Breast epithelium (tissue), 4 donors: ENCODE measurements around the gene ZNF33B. TPM values are rescaled to one million over a fixed set of nuclear protein-coding genes. Genes with fewer than 3 reads are reported as not detected.

Source experiments
- DNase-seq, 2 donors: peaks; one replicate each; pipeline ENCODE4 v3.0.0-alpha.2; 2019; ENCODE audit warnings: low spot score in 2 of 2
- H3K27ac ChIP-seq, 2 donors: fragments of 200-600 bp; sonication (generic) in 1 of 2; one replicate each; pipeline ENCODE4 v1.5.1; 2016 to 2019; ENCODE audit warnings: mild to moderate bottlenecking in 1 of 2
- H3K27me3 ChIP-seq, 2 donors: fragments of 200-600 bp; sonication (generic) in 1 of 2; one replicate each; pipeline versions ENCODE4 v1.5.1 to v1.6.0; 2017 to 2019; ENCODE audit warnings: control low read depth in 1 of 2, mild to moderate bottlenecking in 1 of 2
- H3K36me3 ChIP-seq: fragments of 200-600 bp; one replicate; pipeline ENCODE4 v1.5.1; 2019
- H3K4me1 ChIP-seq, 2 donors: fragments of 200-600 bp; sonication (generic); one replicate each; pipeline ENCODE4 v1.5.1; 2016 to 2019; ENCODE audit warnings: control low read depth in 1 of 2
- H3K4me3 ChIP-seq, 3 donors: fragments of 200-600 bp; sonication (generic); 1 replicate in 2 of 3; 2 replicates in 1 of 3; pipeline ENCODE4 v1.5.1; 2016 to 2019; ENCODE audit warnings: mild to moderate bottlenecking in 3 of 3, moderate library complexity in 2 of 3
- H3K9me3 ChIP-seq, 2 donors: fragments of 200-600 bp; sonication (generic) in 1 of 2; one replicate each; pipeline ENCODE4 v1.5.1; 2016 to 2019; ENCODE audit warnings: control low read depth in 1 of 2
- POLR2A ChIP-seq: fragments of 450-650 bp; IDR thresholded peaks from one replicate; pipeline ENCODE4 v1.6.1; 2016; ENCODE audit warnings: antibody characterized with exemption, mild to moderate bottlenecking, moderate library complexity
- POLR2AphosphoS5 ChIP-seq, 3 donors: sonication (generic); formaldehyde crosslinking; IDR thresholded peaks; one replicate each; pipeline ENCODE4 v1.6.1; 2017; ENCODE audit warnings: antibody characterized with exemption in 3 of 3
- intact Hi-C: fragments of 100-400 bp; cut with DNase I; formaldehyde crosslinking; loops from one replicate; pipeline ENCODE4 v1.15.1; 2023; ENCODE audit warnings: low total_unique reads
- total RNA-seq, 3 donors: library from RNA; depleted of rRNA; stranded (reverse); fragments of >200 nt; gene quantifications; one replicate each; pipeline ENCODE4 v1.1.0, GENCODE V29; 2016
- TF ChIP-seq, protein P1 (sequence below), 3 donors: fragments of 450-650 bp; IDR thresholded peaks; one replicate each; pipeline ENCODE4 v1.5.1; 2016 to 2017; ENCODE audit warnings: antibody characterized with exemption in 3 of 3, mild to moderate bottlenecking in 3 of 3, moderate library complexity in 3 of 3

The ZNF33B gene
- total RNA-seq, 3 donors from 2014 or later = 13.8 to 61.8 (median 27.2) TPM

DNA sequence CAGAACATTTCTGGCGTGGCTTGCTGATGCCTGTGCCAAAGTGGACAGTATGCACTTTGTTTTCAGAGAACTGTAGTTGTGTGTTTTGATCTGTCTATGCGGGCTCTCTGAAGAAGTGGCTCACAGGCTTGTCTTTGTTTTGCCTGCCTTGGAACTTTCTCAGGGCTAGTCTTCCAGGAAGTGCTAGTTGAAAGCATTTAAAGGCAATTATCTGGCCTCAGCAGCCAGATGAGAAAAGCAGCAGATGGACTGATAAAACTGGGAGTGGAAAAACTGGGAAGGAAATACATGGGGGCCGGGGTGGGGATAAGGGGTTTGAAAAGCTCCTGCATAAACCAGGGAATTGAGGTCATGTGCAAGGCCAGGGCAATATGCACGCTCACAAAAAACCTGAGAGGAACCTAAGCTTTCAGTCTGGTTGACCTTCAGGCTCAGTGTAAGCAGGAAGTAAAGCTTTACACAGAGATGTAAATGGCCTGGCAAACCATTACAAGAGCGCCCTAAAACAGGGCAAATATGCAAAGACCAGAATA is 94.5 kb downstream of the ZNF33B start:
- no peaks in the 10 kb centered on the region for H3K4me1 ChIP-seq
- intact Hi-C loops = no loop called here
- TF ChIP-seq, protein P1, sequence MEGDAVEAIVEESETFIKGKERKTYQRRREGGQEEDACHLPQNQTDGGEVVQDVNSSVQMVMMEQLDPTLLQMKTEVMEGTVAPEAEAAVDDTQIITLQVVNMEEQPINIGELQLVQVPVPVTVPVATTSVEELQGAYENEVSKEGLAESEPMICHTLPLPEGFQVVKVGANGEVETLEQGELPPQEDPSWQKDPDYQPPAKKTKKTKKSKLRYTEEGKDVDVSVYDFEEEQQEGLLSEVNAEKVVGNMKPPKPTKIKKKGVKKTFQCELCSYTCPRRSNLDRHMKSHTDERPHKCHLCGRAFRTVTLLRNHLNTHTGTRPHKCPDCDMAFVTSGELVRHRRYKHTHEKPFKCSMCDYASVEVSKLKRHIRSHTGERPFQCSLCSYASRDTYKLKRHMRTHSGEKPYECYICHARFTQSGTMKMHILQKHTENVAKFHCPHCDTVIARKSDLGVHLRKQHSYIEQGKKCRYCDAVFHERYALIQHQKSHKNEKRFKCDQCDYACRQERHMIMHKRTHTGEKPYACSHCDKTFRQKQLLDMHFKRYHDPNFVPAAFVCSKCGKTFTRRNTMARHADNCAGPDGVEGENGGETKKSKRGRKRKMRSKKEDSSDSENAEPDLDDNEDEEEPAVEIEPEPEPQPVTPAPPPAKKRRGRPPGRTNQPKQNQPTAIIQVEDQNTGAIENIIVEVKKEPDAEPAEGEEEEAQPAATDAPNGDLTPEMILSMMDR (IDR thresholded peaks at IDR 0.05) = no peak
- no peak for TF ChIP-seq POLR2AphosphoS5 (IDR thresholded peaks at IDR 0.05)
- TF ChIP-seq POLR2A = no peak
- H3K27ac ChIP-seq = no peak overlapping the region
- peaks cover 29 to 82% of the 10 kb centered on the region in 2 donors for H3K9me3 ChIP-seq
- DNase-seq = peak in 1 of 2 donors; percentile 53
- H3K4me3 ChIP-seq = no peak overlapping the region
- no peaks in the 10 kb centered on the region for H3K36me3 ChIP-seq
- no peaks in the 10 kb centered on the region for H3K27me3 ChIP-seq

Other genes with a start within 250 kb of the ZNF33B start
- gene BMS1, start 144.2 kb upstream of the ZNF33B start, total RNA-seq = 10 to 100 TPM; 12.6 to 18.4 (median 17.3) TPM